H9 (cell line): ENCODE results near the gene KRTAP22-1. TPM values are rescaled to one million over a fixed set of nuclear protein-coding genes. Genes with fewer than 3 reads are reported as not detected.

Source experiments
- DNase-seq: peaks from one replicate; pipeline ENCODE4 v3.0.0-alpha.2; 2017
- H2AFZ ChIP-seq: one replicate; pipeline ENCODE4 v1.6.1; 2013; ENCODE audit warnings: mild to moderate bottlenecking, low read length, control low read depth, moderate library complexity
- H2AK5ac ChIP-seq: 2 replicates; pipeline ENCODE4 v1.6.1; 2013; ENCODE audit warnings: low read length, control low read depth, mixed read lengths; ENCODE audit not compliant: insufficient read length
- H2BK120ac ChIP-seq: one replicate; pipeline ENCODE4 v1.6.1; 2013; ENCODE audit warnings: low read depth, mild to moderate bottlenecking, low read length, control low read depth, inconsistent platforms; ENCODE audit not compliant: poor library complexity, severe bottlenecking
- H2BK12ac ChIP-seq: 2 replicates; pipeline ENCODE4 v1.6.1; 2013; ENCODE audit warnings: low read length, control low read depth, mixed read lengths, low read depth; ENCODE audit not compliant: insufficient read length
- H2BK15ac ChIP-seq: 2 replicates; pipeline ENCODE4 v1.6.1; 2013; ENCODE audit warnings: low read depth, low read length, control low read depth
- H2BK20ac ChIP-seq: one replicate; pipeline ENCODE4 v1.6.1; 2013; ENCODE audit warnings: low read depth, mild to moderate bottlenecking, low read length, control low read depth, inconsistent platforms; ENCODE audit not compliant: poor library complexity, severe bottlenecking
- H2BK5ac ChIP-seq: 2 replicates; pipeline ENCODE4 v1.6.1; 2013; ENCODE audit warnings: low read length, control low read depth, mixed read lengths; ENCODE audit not compliant: insufficient read length
- H3K14ac ChIP-seq: 2 replicates; pipeline ENCODE4 v1.6.1; 2013; ENCODE audit warnings: low read length, control low read depth; ENCODE audit not compliant: insufficient read depth
- H3K18ac ChIP-seq: 2 replicates; pipeline ENCODE4 v1.6.1; 2013; ENCODE audit warnings: low read depth, mild to moderate bottlenecking, mixed read lengths, low read length, control low read depth; ENCODE audit not compliant: insufficient read length
- H3K23ac ChIP-seq: 2 replicates; pipeline ENCODE4 v1.6.1; 2013; ENCODE audit warnings: low read length, control low read depth, mixed read lengths, low read depth; ENCODE audit not compliant: insufficient read length
- H3K23me2 ChIP-seq: 2 replicates; pipeline ENCODE4 v1.6.1; 2013; ENCODE audit warnings: low read depth, mild to moderate bottlenecking, mixed read lengths, low read length, control low read depth; ENCODE audit not compliant: insufficient read length, poor library complexity, severe bottlenecking
- H3K27ac ChIP-seq: 2 replicates; pipeline ENCODE4 v1.5.1; 2013; ENCODE audit warnings: low read length, control low read depth, mixed read lengths, low read depth; ENCODE audit not compliant: insufficient read length
- H3K27me3 ChIP-seq: 2 replicates; pipeline ENCODE4 v1.6.1; 2013; ENCODE audit warnings: low read length, control low read depth, inconsistent platforms; ENCODE audit not compliant: insufficient read depth
- H3K4ac ChIP-seq: 2 replicates; pipeline ENCODE4 v1.6.1; 2013; ENCODE audit warnings: low read depth, mild to moderate bottlenecking, control low read depth, inconsistent platforms, low read length, moderate library complexity
- H3K4me1 ChIP-seq: 2 replicates; pipeline ENCODE4 v1.6.1; 2013; ENCODE audit warnings: low read length, control low read depth, inconsistent platforms; ENCODE audit not compliant: insufficient read depth
- H3K4me2 ChIP-seq: 2 replicates; pipeline ENCODE4 v1.6.1; 2013; ENCODE audit warnings: low read length, control low read depth, mixed read lengths; ENCODE audit not compliant: insufficient read length, insufficient read depth
- H3K56ac ChIP-seq: 2 replicates; pipeline ENCODE4 v1.6.1; 2013; ENCODE audit warnings: low read depth, mild to moderate bottlenecking, mixed read lengths, low read length, control low read depth; ENCODE audit not compliant: insufficient read length
- H3K79me1 ChIP-seq: 2 replicates; pipeline ENCODE4 v1.6.1; 2013; ENCODE audit warnings: low read depth, mild to moderate bottlenecking, moderate library complexity, low read length, control low read depth, inconsistent platforms; ENCODE audit not compliant: insufficient read depth, poor library complexity, severe bottlenecking
- H3K79me2 ChIP-seq: 2 replicates; pipeline ENCODE4 v1.6.1; 2013; ENCODE audit warnings: low read length, control low read depth, inconsistent platforms; ENCODE audit not compliant: insufficient read depth
- H3K9ac ChIP-seq: 2 replicates; pipeline ENCODE4 v1.6.1; 2013; ENCODE audit warnings: low read length, control low read depth, mixed read lengths; ENCODE audit not compliant: insufficient read length; ENCODE audit errors: extremely low read depth
- H3K9me3 ChIP-seq: one replicate; pipeline ENCODE4 v1.6.1; 2013; ENCODE audit warnings: low read depth, low read length, inconsistent platforms; ENCODE audit not compliant: control insufficient read depth
- H3T11ph ChIP-seq: one replicate; pipeline ENCODE4 v1.6.1; 2013; ENCODE audit warnings: mild to moderate bottlenecking, low read length, control low read depth, inconsistent platforms
- H4K20me1 ChIP-seq: one replicate; pipeline ENCODE4 v1.6.1; 2013; ENCODE audit not compliant: control insufficient read depth, insufficient read length, insufficient read depth
- H4K5ac ChIP-seq: 2 replicates; pipeline ENCODE4 v1.6.1; 2013; ENCODE audit warnings: low read depth, mild to moderate bottlenecking, mixed read lengths, low read length, control low read depth; ENCODE audit not compliant: insufficient read length
- H4K8ac ChIP-seq: replicated peaks from 2 replicates; pipeline ENCODE4 v1.6.1; 2013; ENCODE audit warnings: low read length, control low read depth, mixed read lengths, low read depth; ENCODE audit not compliant: insufficient read length
- H4K91ac ChIP-seq: 2 replicates; pipeline ENCODE4 v1.6.1; 2013; ENCODE audit warnings: low read depth, mild to moderate bottlenecking, moderate library complexity, mixed read lengths, low read length, control low read depth; ENCODE audit not compliant: insufficient read length
- H3K27ac Mint-ChIP-seq, 3 experiments: 2 replicates in 2 of 3; 3 replicates in 1 of 3; pipeline ENCODE4 v1.8.0; 2020 to 2021; ENCODE audit warnings: mixed read lengths in 3 of 3, mild to moderate bottlenecking in 1 of 3, moderate library complexity in 1 of 3
- H3K27me3 Mint-ChIP-seq: 2 replicates; pipeline ENCODE4 v1.8.0; 2021; ENCODE audit warnings: low read depth, mild to moderate bottlenecking, moderate library complexity, mixed read lengths
- H3K36me3 Mint-ChIP-seq, 3 experiments: 2 replicates in 2 of 3; 3 replicates in 1 of 3; pipeline ENCODE4 v1.8.0; 2020 to 2021; ENCODE audit warnings: low read depth in 3 of 3, mixed read lengths in 3 of 3; ENCODE audit not compliant: insufficient read depth in 1 of 3
- H3K4me1 Mint-ChIP-seq, 2 experiments: 2 replicates each; pipeline ENCODE4 v1.8.0; 2020; ENCODE audit warnings: mixed read lengths in 2 of 2
- H3K4me3 Mint-ChIP-seq, 2 experiments: 2 replicates in 1 of 2; 3 replicates in 1 of 2; pipeline ENCODE4 v1.8.0; 2020 to 2021; ENCODE audit warnings: mild to moderate bottlenecking in 2 of 2, mixed read lengths in 2 of 2, moderate library complexity in 1 of 2
- H3K9me3 Mint-ChIP-seq, 2 experiments: 2 replicates in 1 of 2; 3 replicates in 1 of 2; pipeline ENCODE4 v1.8.0; 2020; ENCODE audit warnings: mild to moderate bottlenecking in 2 of 2, mixed read lengths in 2 of 2, moderate library complexity in 1 of 2
- WGBS: extraction: QIAGEN DNeasy Blood & Tissue Kit; methylation state at CpG from one replicate; pipeline ENCODE4 v1.1.7; 2013; ENCODE audit warnings: missing lambda C conversion rate, low lambda C conversion rate, mixed read lengths; ENCODE audit not compliant: insufficient read length; ENCODE audit errors: extremely low coverage; 5-methylcytosine and 5-hydroxymethylcytosine counted together
- total RNA-seq: library from RNA; stranded (reverse); gene quantifications from 2 replicates; pipeline ENCODE4 v1.2.1, GENCODE V29; 2021
- TF ChIP-seq, protein P1 (sequence below): fragments of 200-600 bp; sonication (generic); conservative IDR thresholded peaks from 3 replicates; pipeline ENCODE4 v1.8.0; 2021; ENCODE audit warnings: antibody characterized with exemption, mild to moderate bottlenecking

The KRTAP22-1 gene
- total RNA-seq, 1 experiment from 2014 or later: not detected

DNA sequence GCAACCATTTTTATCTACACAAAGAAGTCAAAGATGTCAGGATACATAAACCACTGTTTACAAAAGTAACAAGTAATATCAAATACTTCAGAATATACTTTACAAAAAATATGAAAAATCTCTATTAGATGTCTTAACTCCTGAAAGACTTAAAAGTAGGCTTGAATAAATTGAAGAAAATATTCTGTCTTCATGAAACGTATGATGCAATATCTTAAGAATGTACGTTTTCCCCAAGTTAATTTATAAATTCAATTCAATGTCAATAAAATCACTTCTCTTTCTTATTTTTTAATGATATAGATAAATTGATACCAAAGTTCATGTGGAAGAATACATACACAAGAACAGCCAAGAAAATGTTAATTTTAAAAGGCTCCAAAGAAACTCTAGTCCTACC is 45.8 kb upstream of the KRTAP22-1 start:
- Histone ChIP-seq H3K23ac (no peak overlapping the region), H3K27me3 (no peaks in the 10 kb centered on the region), H3K9ac (no peak overlapping the region), H3K79me1 (no peaks in the 10 kb centered on the region), H3K56ac (no peak overlapping the region), H3K27ac (no peak overlapping the region), H2BK15ac (no peak overlapping the region), H4K91ac (no peak overlapping the region), H2AK5ac (no peak overlapping the region), H4K5ac (no peak overlapping the region), H3K23me2 (no peaks in the 10 kb centered on the region), H3K79me2 (no peaks in the 10 kb centered on the region), H2BK120ac (no peak overlapping the region), H2BK5ac (no peak overlapping the region), H4K8ac (no peak overlapping the region), H3K4ac (no peak overlapping the region), H3K18ac (no peak overlapping the region), H3T11ph (no peak overlapping the region), H3K14ac (no peak overlapping the region), H2BK12ac (no peak overlapping the region), H3K4me2 (no peak overlapping the region), H4K20me1 (no peaks in the 10 kb centered on the region), H2AFZ (no peak overlapping the region), H2BK20ac (no peak overlapping the region), H3K4me1 (no peaks in the 10 kb centered on the region), H3K9me3 (no peaks in the 10 kb centered on the region)
- Mint-ChIP-seq H3K27me3 (no peaks in the 10 kb centered on the region; the same call in 1 of the 2 replicates), H3K27ac (no peak overlapping the region), H3K36me3 (peaks cover 0 to 14% (median 0%) of the 10 kb centered on the region in 3 experiments; a peak in 2 of 7 replicates), H3K4me1 (no peaks in the 10 kb centered on the region), H3K9me3 (peaks cover 7 to 34% of the 10 kb centered on the region in 2 experiments; a peak in 4 of 5 replicates), H3K4me3 (no peak overlapping the region)
- no CpG with 5 or more reads among the region's 2 CpGs for WGBS
- TF ChIP-seq, protein P1, sequence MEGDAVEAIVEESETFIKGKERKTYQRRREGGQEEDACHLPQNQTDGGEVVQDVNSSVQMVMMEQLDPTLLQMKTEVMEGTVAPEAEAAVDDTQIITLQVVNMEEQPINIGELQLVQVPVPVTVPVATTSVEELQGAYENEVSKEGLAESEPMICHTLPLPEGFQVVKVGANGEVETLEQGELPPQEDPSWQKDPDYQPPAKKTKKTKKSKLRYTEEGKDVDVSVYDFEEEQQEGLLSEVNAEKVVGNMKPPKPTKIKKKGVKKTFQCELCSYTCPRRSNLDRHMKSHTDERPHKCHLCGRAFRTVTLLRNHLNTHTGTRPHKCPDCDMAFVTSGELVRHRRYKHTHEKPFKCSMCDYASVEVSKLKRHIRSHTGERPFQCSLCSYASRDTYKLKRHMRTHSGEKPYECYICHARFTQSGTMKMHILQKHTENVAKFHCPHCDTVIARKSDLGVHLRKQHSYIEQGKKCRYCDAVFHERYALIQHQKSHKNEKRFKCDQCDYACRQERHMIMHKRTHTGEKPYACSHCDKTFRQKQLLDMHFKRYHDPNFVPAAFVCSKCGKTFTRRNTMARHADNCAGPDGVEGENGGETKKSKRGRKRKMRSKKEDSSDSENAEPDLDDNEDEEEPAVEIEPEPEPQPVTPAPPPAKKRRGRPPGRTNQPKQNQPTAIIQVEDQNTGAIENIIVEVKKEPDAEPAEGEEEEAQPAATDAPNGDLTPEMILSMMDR: no peak
- no peak for DNase-seq
